SK-N-SH (cell line): ENCODE results near the gene DNAH11. TPM values are rescaled to one million over a fixed set of nuclear protein-coding genes. Genes with fewer than 3 reads are reported as not detected.

Experiments used
- CTCF ChIA-PET: fragments of 300-600, 350-600 bp; formaldehyde crosslinking; extraction: SDS; loops from one replicate; lab custom pipeline; 2021; lab: Yijun Ruan, JAX
- POLR2A ChIA-PET: fragments of 350-600 bp; sonication (Branson Sonifier 250); formaldehyde crosslinking; extraction: SDS; loops from one replicate; lab custom pipeline; 2020; ENCODE audit warnings: antibody characterized with exemption, inconsistent platforms; lab: Yijun Ruan, JAX
- DNase-seq: peaks from one replicate; pipeline ENCODE4 v3.0.0; 2012
- H2AFZ ChIP-seq: fragments of 200-600 bp; sonication (generic); 2 replicates; pipeline ENCODE4 v1.8.1; 2016; ENCODE audit warnings: antibody characterized with exemption, mild to moderate bottlenecking, low read depth
- H3F3A ChIP-seq: fragments of 200-600 bp; sonication (generic); replicated peaks from 2 replicates; pipeline ENCODE3; 2016; ENCODE audit warnings: antibody characterized with exemption, mild to moderate bottlenecking; ENCODE audit not compliant: insufficient read depth
- H3K27ac ChIP-seq, 2 experiments: fragments of 200-500 bp in 1 of 2; fragments of 200-600 bp in 1 of 2; sonication (Bioruptor generic) in 1 of 2; sonication (generic), shearing (Covaris generic) in 1 of 2; 2 replicates each; pipeline versions ENCODE4 v1.5.1 to v1.6.1; 2014 to 2016; ENCODE audit warnings: low read depth in 2 of 2, inconsistent platforms in 1 of 2, low read length in 1 of 2, mild to moderate bottlenecking in 1 of 2, mixed read lengths in 1 of 2
- H3K27me3 ChIP-seq: fragments of 200-600 bp; sonication (generic), shearing (Covaris generic); 2 replicates; pipeline ENCODE4 v1.6.1; 2016; ENCODE audit warnings: mixed run types; ENCODE audit not compliant: insufficient read depth
- H3K36me3 ChIP-seq, 2 experiments: fragments of 200-500 bp in 1 of 2; fragments of 200-600 bp in 1 of 2; sonication (Bioruptor generic) in 1 of 2; sonication (generic) in 1 of 2; replicated peaks in 1 of 2; 2 replicates each; pipeline versions ENCODE3 to v1.5.1; 2014 to 2016; ENCODE audit warnings: low read length in 1 of 2, mild to moderate bottlenecking in 1 of 2; ENCODE audit not compliant: insufficient read depth in 2 of 2, control insufficient read depth in 1 of 2
- H3K4me1 ChIP-seq, 2 experiments: fragments of 200-500 bp in 1 of 2; fragments of 200-600 bp in 1 of 2; sonication (Bioruptor generic) in 1 of 2; sonication (generic), shearing (Covaris generic) in 1 of 2; 2 replicates each; pipeline versions ENCODE4 v1.5.1 to v1.6.1; 2014 to 2016; ENCODE audit warnings: low read depth in 1 of 2, low read length in 1 of 2, mixed run types in 1 of 2; ENCODE audit not compliant: insufficient read depth in 2 of 2, control insufficient read depth in 1 of 2
- H3K4me2 ChIP-seq: fragments of 200-600 bp; sonication (generic), shearing (Covaris generic); 2 replicates; pipeline ENCODE4 v1.6.1; 2017; ENCODE audit warnings: mixed run types
- H3K4me3 ChIP-seq, 2 experiments: fragments of 200-500 bp in 1 of 2; fragments of 200-600 bp in 1 of 2; sonication (Bioruptor generic) in 1 of 2; sonication (generic), shearing (Covaris generic) in 1 of 2; 2 replicates each; pipeline versions ENCODE4 v1.5.1 to v1.8.1; 2014 to 2016; ENCODE audit warnings: low read depth in 2 of 2, inconsistent platforms in 1 of 2, low read length in 1 of 2, mild to moderate bottlenecking in 1 of 2, mixed read lengths in 1 of 2, moderate library complexity in 1 of 2
- H3K79me2 ChIP-seq: fragments of 200-600 bp; sonication (generic); 2 replicates; pipeline ENCODE4 v1.8.1; 2017; ENCODE audit warnings: mild to moderate bottlenecking; ENCODE audit not compliant: insufficient read depth
- H3K9ac ChIP-seq: fragments of 200-600 bp; sonication (generic); 2 replicates; pipeline ENCODE4 v1.6.1; 2017; ENCODE audit warnings: mixed run types
- H3K9me2 ChIP-seq: fragments of 200-600 bp; sonication (generic); 2 replicates; pipeline ENCODE4 v1.6.1; 2017; ENCODE audit warnings: mixed run types
- H3K9me3 ChIP-seq: fragments of 200-600 bp; sonication (generic); 2 replicates; pipeline ENCODE4 v1.6.1; 2017; ENCODE audit warnings: mixed run types, mild to moderate bottlenecking, moderate library complexity
- H4K20me1 ChIP-seq: fragments of 200-600 bp; sonication (generic); 2 replicates; pipeline ENCODE4 v1.6.1; 2017; ENCODE audit warnings: mild to moderate bottlenecking, mixed run types; ENCODE audit not compliant: insufficient read depth
- FOSL2 ChIP-seq: IDR thresholded peaks from 2 replicates; pipeline ENCODE4 v1.4.0; 2012; ENCODE audit warnings: low read depth, mild to moderate bottlenecking, moderate library complexity, borderline replicate concordance
- GABPA ChIP-seq: IDR thresholded peaks from 2 replicates; pipeline ENCODE4 v1.4.0; 2012; ENCODE audit warnings: low read depth, mild to moderate bottlenecking
- GATA2 ChIP-seq: sonication (generic); formaldehyde crosslinking; IDR thresholded peaks from 2 replicates; pipeline ENCODE4 v1.5.0; 2020; ENCODE audit warnings: mild to moderate bottlenecking, missing genetic modification reagents
- MXI1 ChIP-seq: IDR thresholded peaks from 2 replicates; pipeline ENCODE4 v1.6.1; 2012; ENCODE audit warnings: mild to moderate bottlenecking, low read depth, low read length, improper control_type of control experiment
- NFIC ChIP-seq: IDR thresholded peaks from 2 replicates; pipeline ENCODE4 v1.4.0; 2012; ENCODE audit warnings: borderline replicate concordance
- RAD21 ChIP-seq: IDR thresholded peaks from 2 replicates; pipeline ENCODE4 v1.6.1; 2012; ENCODE audit warnings: mild to moderate bottlenecking, low read length
- RCOR1 ChIP-seq: fragments of 150-350 bp; IDR thresholded peaks from 2 replicates; pipeline ENCODE4 v1.6.1; 2017; ENCODE audit warnings: antibody characterized with exemption, low read length
- REST ChIP-seq: IDR thresholded peaks from 2 replicates; pipeline ENCODE4 v1.6.1; 2012; ENCODE audit warnings: mild to moderate bottlenecking, low read depth, low read length, moderate library complexity
- SMC3 ChIP-seq: IDR thresholded peaks from 2 replicates; pipeline ENCODE4 v1.6.1; 2012; ENCODE audit warnings: low read depth, low read length, improper control_type of control experiment
- TCF12 ChIP-seq: IDR thresholded peaks from 2 replicates; pipeline ENCODE4 v1.4.0; 2012
- WGBS: methylation state at CpG from one replicate; pipeline ENCODE4 v1.1.6; 2017; ENCODE audit warnings: low lambda C conversion rate; 5-methylcytosine and 5-hydroxymethylcytosine counted together
- polyA plus RNA-seq, 3 experiments: library from polyadenylated mRNA; depleted of rRNA; stranded (reverse); fragments of >200 nt; gene quantifications; 2 replicates each; pipeline ENCODE4 v1.2.3, GENCODE V29; 2012
- TF ChIP-seq, protein P1 (sequence below): fragments of 200-600 bp; sonication (generic); IDR thresholded peaks from 2 replicates; pipeline ENCODE4 v1.6.1; 2017; ENCODE audit warnings: antibody characterized with exemption, mild to moderate bottlenecking, moderate library complexity
- TF ChIP-seq, protein P2 (sequence below): fragments of 150-350 bp; IDR thresholded peaks from 2 replicates; pipeline ENCODE4 v1.6.1; 2016; ENCODE audit warnings: mild to moderate bottlenecking, low read depth, low read length

The DNAH11 gene
- polyA plus RNA-seq, 1 of the 3 experiments (the other 2 are of a cell fraction) = 0.77 TPM

DNA sequence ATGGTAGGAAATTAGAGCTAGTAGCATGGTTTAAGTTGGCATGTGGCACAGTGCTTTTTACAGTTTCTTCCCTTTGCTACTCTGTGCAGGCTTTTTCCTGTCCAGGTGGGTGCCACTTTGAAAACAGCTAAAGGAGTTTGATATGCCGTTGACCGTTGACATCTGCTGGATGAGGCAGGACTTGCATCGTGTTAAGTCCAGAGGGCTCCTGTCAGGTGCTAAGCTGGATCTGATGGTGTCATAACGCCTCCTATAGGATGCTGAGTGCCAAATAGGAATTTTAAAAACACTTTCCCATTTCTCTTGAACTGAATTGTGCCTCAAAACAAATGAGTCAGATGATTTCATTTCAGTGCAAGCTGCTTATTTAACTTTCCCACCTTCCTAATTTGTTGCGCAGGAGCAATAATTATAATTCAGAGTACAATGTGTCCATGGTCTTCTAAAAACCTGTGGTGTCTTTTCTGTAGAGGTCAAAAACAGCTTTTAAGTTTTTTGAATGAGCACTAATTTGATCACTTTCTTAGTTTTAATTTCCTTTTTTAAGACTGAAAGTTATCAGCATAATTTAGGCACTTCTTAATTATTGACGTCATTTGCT lies 224.6 kb downstream of the DNAH11 start:
- ChIA-PET CTCF (interaction anchor here (0.6 to 3.1 kb wide), 23 partner anchors 9 to 989 kb away, joined by 3 to 26 read pairs (median 3); no protein-coding TSS in a partner anchor), POLR2A (no interaction called here)
- H3K27me3 ChIP-seq = peaks cover 10% of the 10 kb centered on the region; the same call in 1 of the 2 replicates
- H3K9me2 ChIP-seq = no peaks in the 10 kb centered on the region
- no peaks in the 10 kb centered on the region for H4K20me1 ChIP-seq
- H3K4me2 ChIP-seq = no peak overlapping the region
- H3F3A ChIP-seq = no peaks in the 10 kb centered on the region
- peak overlapping the region in 1 of 2 experiments; percentile 12; a peak in 1 of 4 replicates for H3K4me3 ChIP-seq
- no peak overlapping the region for H3K9ac ChIP-seq
- no peaks in the 10 kb centered on the region; a peak in 1 of 4 replicates for H3K4me1 ChIP-seq
- H3K79me2 ChIP-seq = no peaks in the 10 kb centered on the region
- peak; percentile 44 for DNase-seq
- H3K36me3 ChIP-seq = no peaks in the 10 kb centered on the region
- no peak for TF ChIP-seq FOSL2
- TF ChIP-seq, protein P1, sequence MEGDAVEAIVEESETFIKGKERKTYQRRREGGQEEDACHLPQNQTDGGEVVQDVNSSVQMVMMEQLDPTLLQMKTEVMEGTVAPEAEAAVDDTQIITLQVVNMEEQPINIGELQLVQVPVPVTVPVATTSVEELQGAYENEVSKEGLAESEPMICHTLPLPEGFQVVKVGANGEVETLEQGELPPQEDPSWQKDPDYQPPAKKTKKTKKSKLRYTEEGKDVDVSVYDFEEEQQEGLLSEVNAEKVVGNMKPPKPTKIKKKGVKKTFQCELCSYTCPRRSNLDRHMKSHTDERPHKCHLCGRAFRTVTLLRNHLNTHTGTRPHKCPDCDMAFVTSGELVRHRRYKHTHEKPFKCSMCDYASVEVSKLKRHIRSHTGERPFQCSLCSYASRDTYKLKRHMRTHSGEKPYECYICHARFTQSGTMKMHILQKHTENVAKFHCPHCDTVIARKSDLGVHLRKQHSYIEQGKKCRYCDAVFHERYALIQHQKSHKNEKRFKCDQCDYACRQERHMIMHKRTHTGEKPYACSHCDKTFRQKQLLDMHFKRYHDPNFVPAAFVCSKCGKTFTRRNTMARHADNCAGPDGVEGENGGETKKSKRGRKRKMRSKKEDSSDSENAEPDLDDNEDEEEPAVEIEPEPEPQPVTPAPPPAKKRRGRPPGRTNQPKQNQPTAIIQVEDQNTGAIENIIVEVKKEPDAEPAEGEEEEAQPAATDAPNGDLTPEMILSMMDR = peak; percentile 71
- no peak for TF ChIP-seq NFIC
- peak; percentile 48 for TF ChIP-seq SMC3
- TF ChIP-seq RAD21 = peak; percentile 79
- no peaks in the 10 kb centered on the region for H3K9me3 ChIP-seq
- H2AFZ ChIP-seq = no peak overlapping the region
- WGBS = 5% methylated on average over 6 of the region's 6 CpGs
- H3K27ac ChIP-seq = no peak overlapping the region

- CTCF ChIA-PET = interaction anchor here (0.9 to 3.1 kb wide), 9 partner anchors 9 to 989 kb away, joined by 3 to 26 read pairs (median 5); no protein-coding TSS in a partner anchor
These were observed 225.4 kb downstream of the DNAH11 start for GRCh38 chr7:21768279-21768678.

More at GRCh38 chr7:21768279-21768678, 225.4 kb downstream of the DNAH11 start:
- no peaks in the 10 kb centered on the region for H3K79me2 ChIP-seq
- no peak for DNase-seq
- peaks cover 10% of the 10 kb centered on the region; the same call in 1 of the 2 replicates for H3K27me3 ChIP-seq
- H4K20me1 ChIP-seq = no peaks in the 10 kb centered on the region
- H2AFZ ChIP-seq = no peak overlapping the region
- H3K4me2 ChIP-seq = no peak overlapping the region
- H3K9ac ChIP-seq = no peak overlapping the region
- POLR2A ChIA-PET = no interaction called here
- H3K4me3 ChIP-seq = no peak overlapping the region
- H3K27ac ChIP-seq = no peak overlapping the region
- no peaks in the 10 kb centered on the region for H3K36me3 ChIP-seq
- no peaks in the 10 kb centered on the region for H3F3A ChIP-seq
- H3K9me3 ChIP-seq = no peaks in the 10 kb centered on the region
- no peaks in the 10 kb centered on the region for H3K9me2 ChIP-seq
- H3K4me1 ChIP-seq = no peaks in the 10 kb centered on the region; a peak in 1 of 4 replicates
- 13% methylated on average over 5 of the region's 5 CpGs for WGBS
- TF ChIP-seq, protein P2, sequence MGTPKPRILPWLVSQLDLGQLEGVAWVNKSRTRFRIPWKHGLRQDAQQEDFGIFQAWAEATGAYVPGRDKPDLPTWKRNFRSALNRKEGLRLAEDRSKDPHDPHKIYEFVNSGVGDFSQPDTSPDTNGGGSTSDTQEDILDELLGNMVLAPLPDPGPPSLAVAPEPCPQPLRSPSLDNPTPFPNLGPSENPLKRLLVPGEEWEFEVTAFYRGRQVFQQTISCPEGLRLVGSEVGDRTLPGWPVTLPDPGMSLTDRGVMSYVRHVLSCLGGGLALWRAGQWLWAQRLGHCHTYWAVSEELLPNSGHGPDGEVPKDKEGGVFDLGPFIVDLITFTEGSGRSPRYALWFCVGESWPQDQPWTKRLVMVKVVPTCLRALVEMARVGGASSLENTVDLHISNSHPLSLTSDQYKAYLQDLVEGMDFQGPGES = no peak
- TF ChIP-seq REST (no peak), MXI1 (no peak), GATA2 (CRISPR knock-in tag) (no peak), GABPA (no peak), TCF12 (no peak), RCOR1 (no peak)
- TF ChIP-seq, all 33 proteins: peak for 0
